HG02938 (cell line): ENCODE data around the gene MANBA.
A peak's percentile ranks its signal among the peaks of the same experiment; 100 is the strongest.
"Not testable (repeated sequence)": the region's sequence is repeated elsewhere in the genome, so short reads cannot be mapped to it uniquely, and the experiment has no call there.

ENCODE experiments used
- ATAC-seq: cut with Tn5 transposase; IDR thresholded peaks from one replicate; pipeline ENCODE4 v1.9.1; 2021; ENCODE audit warnings: mild to moderate bottlenecking, moderate library complexity; ENCODE audit not compliant: unreplicated experiment

Gene MANBA

DNA sequence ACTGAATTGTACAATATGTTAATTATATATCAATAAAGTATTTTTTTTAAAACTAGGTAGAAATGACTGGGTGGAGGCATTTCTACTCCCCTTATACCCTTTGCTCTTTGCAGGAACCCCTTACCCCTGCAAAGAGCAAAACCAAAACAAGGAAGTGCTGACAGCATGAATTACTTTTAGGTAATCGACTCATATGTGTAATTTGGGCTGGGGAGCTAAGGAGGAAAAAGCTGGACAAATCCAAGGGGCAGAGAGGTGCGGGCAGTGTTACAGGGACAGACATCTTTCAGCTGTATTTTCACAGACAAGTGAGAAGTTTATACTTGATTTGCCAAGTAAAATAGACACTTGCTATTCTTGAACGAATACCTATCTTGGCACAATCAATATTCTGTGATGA is 35.5 kb downstream of the MANBA start:
- no peak for ATAC-seq

DNA sequence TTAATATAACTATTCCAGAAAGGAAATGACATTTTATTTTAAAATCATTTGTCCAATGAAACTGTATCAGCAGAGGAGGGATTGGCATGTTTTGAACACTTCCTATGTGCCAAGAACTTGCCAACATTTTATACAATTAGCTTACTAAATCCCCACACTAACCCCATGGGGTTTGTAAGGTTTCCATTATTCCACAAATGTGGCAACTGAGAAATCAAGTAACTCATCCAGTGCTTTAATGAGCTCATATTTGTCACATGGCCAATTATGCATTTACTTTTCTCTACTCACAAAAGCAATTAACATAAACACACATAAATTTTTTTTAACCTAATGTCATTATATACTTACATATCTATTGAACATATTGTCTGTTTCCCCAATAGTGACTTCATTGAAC is 37.3 kb downstream of the MANBA start:
- no peak for ATAC-seq

DNA sequence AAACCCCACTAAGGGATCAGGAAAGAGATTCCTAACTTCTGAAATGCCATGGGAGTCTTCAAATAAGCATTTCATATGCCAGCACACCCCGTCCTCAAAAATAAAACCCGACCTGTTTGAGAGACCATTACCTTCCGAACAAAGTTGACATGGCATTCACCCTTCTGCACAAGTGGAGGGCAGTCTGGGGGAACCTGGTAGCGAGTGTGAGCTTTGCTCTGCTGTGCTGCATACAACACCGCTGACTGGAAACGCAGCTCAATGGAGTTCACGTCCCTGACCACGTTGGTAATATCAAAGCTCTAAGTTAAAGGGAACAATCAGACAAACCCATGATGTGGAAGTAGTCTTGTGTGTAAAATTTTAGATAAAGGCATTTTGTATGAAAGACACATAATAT is 38.0 kb downstream of the MANBA start:
- no peak for ATAC-seq

DNA sequence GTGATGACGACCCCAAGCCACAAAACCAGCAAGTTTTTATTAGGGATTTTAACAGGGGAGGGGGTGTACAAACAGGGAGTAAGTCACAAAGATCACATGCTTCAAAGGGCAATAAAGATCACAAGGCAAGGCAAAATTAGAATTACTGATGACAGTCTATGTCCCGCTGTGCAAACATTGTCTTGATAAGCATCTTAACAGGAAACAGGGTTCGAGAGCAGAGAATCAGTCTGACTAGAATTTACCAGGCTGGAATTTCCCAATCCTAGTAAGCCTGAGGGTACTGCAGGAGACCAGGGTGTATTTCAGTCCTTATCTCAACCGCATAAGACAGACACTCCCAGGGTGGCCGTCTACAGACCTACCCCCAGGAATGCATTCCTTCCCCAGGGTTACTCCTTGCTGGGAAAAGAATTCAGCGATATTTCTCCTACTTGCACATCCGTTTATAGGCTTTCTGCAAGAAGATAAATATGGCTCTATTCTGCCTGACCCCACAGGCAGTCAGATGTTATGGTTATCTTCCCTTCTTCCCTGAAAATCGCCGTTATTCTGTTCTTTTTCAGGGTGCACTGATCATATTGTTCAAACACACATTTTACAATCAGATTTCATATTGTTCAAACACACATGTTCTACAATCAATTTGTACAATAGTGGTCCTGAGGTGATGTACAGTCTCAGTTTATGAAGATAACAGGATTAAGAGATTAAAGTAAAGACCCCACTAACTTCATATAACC is 41.8 kb downstream of the MANBA start:
- ATAC-seq: not testable (repeated sequence)

DNA sequence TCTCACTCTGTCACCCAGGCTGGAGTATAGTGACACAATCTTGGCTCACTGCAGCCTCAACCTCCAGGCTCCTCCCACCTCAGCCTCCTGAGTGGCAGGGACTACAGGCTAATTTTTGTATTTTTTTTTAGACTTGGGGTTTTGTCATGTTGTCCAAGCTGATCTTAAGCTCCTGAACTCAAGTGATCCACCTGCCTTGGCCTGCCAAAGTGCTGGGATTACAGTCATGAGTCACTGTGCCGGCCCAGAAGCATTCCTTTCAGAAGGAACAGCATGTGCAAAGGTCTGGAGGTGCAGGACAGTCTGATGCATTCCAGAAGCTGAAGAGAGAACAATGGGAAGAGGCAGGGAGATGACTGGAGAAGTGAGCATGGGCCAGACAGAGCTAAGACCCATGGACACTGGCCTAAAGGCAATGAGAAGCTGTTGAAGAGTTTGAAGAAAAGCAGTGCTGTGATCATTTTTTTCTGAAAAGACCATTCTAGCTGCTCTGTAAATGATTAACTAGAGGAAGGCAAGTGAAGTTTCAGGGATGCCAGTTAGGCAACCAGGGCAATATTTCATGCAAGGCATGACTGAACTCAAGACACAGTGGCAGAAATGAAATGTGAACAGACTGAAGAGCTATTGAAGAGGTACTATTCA is 43.2 kb downstream of the MANBA start:
- ATAC-seq: no peak

DNA sequence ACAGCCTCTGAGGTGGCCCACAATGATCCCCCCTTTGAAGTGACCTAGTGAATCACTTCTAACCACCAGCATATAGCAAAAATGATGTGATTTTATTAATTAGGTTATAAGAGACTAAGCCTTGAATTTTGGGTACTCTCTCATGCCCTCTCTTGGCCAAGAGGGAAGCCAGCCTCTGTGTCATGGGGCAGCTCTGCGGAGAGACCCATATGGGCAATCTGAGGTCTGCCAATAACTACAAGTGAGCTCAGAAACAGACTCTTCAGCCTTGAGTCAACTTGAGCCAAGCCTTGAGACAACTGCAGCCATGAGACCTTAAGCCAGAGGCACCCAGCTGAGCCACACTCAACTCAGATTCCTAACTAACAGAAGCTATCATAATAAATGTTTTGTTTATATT is 45.7 kb downstream of the MANBA start:
- no peak for ATAC-seq

DNA sequence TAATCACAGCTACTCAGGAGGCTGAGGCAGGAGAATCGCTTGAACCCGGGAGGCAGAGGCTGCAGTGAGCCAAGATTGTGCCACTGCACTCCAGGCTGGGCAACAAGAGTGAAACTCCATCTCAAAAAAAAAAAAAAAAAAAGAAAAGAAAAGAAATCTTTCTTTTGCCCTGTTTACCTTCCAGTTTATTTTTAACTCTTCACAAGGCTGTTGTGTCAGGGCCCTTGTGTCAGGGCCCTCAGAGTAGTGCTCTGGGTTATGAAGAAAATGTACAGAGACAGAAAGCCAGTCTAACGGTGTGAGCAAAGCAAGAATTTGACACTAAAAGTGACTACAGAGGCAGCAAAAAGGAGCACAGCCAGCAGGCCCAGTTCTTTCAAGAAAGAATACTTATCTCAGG is 47.0 kb downstream of the MANBA start:
- not testable (repeated sequence) for ATAC-seq

DNA sequence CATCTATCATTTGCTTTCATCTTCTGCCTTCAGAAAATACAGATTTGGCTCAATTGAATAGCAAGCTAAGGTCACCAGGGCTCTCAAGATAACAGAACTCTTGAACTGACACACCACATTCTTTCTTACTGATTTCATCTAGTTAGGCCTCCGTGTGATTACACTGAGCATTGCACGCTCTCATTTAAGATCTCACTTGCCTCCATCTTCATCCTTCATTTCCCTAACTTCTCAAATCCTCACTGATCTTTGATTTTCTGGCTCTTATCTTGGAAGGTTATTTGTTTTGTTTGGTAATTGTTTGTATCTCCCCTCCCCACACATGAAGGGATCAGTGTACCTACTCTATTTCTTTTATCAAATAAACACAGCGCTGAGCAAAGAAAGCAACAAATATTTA is 47.7 kb downstream of the MANBA start:
- no peak for ATAC-seq

DNA sequence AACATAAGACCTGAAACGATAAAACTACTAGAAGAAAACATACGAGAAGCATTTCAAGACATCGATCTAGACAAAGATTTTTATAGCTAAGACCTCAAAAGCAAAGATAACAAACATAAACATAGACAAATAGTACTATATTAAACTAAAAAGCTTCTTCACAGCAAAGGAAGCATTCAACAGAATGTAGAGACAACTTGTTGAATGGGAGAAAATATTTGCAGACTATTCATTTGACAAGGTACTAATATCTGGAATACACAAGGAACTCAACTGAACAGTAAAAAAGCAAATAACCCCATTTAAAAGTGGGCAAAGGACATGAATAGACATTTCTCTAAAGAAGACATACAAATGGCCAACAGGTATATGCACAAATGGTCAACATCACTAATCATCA is 49.8 kb downstream of the MANBA start:
- no peak for ATAC-seq

DNA sequence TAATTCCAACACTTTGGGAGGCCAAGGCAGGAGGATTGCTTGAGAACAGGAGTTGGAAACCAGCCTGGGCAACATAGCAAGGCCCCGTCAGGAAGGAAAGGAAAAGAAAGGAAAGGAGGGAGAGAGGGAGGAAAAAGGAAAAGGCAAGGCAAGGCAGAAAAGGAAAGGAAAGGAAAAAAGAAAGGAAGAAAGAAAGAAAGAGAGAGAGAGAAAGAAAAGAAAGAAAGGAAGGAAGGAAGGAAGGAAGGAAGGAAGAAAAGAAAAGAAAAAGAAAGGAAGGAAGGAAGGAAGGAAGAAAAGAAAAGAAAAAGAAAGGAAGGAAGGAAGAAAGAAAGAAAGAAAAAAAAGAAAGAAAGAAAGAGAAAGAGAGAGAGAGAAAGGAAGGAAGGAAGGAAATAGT is 51.7 kb downstream of the MANBA start:
- not testable (repeated sequence) for ATAC-seq

DNA sequence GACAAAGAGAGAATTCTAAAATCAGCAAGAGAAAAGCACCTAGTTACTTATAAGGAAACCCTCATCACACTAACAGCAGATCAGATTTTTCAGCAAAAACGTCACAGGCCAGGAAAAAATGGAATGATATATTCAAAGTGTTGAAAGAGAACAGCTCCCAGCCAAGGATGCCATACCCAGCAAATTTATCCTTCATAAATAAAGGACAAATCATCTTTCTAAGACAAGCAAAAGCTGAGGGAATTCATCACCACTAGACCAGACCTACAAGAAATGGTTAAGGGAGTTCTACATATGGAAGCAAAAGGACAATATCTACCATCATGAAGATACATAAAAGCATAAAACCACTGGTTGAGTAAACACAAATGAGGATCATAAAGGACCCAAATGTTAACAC is 53.6 kb downstream of the MANBA start:
- no peak for ATAC-seq

DNA sequence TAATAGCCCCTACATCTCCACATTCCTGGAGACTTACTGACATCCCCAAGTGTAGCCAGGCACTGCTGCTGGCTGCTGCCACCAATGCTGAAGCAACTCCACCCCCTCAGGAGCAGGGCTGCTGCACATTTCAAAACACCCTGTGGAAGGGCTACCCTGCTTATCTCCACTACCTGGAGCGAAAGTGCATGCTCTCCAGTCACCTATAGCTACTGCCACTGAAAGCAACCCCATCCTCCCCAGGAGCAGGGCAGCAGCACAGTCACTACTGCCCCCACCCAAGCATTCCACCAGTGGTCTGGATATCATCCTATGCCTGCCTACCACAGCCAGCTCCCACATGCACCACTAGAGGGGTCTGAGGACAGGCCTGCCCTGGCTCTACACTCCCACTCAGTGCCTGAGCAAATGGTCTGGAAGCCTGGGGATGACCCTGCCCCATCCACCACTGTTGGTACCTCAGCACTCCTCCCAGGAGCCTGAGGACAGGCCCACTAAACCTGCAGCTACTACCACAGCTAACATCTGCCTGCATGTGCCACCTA is 55.3 kb downstream of the MANBA start:
- ATAC-seq: no peak

DNA sequence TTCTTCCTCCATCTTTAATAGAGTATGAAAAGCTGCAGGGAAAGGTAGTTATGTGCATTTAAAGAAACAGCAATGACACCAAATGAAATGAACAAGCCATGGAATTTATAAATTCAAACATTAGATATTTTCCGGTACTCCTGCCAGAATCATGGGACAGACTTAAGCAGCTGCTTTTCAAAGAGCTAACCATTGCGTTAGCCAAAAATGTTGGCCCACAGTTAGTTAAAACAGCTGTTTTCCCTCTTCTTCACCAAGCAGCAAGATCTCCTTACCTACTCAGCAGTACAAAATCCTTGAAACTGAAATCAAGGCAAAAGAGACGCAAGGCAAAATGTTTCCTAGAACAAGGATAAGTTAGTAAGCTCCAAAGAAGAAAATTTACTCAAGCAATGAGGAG is 64.0 kb downstream of the MANBA start:
- no peak for ATAC-seq

DNA sequence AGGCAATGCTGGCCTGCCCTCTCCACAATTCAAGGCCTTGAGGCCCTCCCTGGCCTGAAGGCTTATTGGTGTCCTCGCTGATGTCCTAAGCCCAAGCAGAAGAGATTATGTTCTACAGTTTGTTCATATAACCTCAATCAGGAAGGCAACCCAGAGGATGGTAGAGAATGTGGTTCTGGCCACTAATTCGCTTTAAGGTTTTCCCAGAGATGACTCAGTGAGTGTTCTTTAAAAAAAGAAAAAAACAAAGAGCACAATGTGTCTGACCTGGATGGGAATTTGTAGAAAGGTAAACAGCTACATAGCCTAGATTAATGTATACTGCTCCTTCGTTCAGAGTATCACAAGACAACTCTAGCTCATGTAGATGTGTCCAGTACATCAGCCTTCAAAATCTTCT is 66.0 kb downstream of the MANBA start:
- ATAC-seq: no peak

DNA sequence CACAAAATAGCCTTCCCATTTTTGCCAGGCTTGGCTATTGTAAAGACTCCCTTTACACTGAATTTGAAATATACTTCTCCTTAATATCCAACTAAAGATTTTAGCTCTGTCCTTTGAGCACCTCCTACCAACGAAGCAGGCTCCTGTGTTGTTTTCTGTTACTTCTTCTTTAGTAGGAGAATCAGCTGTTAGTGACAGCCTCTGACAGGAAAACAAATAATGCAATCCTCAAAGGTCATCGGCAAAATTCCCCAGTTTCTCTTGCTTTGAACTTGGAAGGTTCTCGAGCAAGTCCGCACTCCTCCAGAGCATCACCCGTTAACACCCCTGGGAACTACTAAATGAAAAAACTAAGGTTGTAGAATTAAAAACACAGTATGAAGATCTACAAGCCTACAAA is 66.9 kb downstream of the MANBA start:
- no peak for ATAC-seq

DNA sequence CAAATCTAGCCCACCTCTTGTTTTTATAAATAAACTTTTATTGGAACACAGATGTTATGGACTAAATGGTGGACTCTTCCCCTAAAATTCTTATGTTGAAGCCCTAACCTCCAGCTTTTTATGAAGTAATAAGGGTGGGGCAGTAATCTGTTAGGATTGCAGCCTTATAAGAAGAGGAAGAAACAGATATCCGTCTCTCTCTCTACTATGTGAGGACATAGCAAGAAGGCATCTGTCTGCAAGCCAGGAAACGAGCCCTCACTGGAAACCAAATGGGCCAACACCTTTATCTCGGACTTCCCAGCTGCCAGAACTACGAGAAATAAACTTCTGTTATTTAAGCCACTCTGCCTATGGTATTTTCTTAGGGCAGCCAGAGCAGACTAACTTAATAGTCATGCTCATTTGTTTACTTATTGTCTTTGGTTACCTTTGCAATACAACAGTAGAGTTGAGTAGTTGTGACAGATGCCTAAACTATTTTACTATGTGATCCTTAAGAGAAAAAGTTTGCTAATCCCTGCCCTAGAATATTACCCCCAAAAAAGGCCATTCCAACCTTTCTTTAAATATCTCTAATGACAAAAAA is 67.4 kb downstream of the MANBA start:
- ATAC-seq: no peak

DNA sequence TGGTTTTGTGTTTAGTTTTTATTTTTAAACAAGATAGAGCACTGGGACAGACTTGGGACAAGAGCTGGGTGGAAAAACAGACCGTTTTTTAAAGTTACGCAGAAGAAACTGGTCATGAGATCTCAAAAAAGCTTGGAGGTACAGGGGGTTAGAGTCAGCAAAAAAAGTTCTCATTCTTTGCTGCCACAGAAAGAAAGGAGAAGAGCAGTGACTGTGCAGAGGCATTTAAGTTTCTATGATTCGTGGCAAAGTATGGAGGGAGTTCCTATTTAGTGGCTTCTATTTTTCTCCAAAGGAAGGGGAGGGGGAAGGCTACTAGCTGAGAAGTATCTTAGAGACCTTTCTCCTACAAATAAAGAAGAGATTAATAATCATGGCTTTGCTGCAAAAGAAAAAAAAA is 68.3 kb downstream of the MANBA start:
- no peak for ATAC-seq

DNA sequence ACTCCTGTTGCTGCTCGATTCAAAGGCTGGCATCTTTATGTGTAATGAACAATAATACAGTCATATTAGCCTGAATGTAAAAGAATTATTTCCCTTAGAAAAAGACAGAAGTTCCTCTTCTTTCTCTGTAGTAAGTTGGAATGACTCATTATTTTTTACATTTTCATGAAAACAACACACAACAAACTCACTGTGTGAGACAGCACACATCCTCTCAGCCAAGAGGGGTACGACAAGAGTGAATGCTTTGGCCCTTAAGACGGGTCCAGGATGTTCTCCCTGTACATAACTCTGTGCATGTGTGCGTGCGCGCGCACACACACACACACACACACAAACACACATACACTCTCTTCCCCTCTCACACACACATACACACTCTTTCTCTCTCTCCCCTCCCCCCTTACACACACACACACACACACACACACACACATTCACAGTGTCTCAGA is 72.8 kb downstream of the MANBA start:
- peak; percentile 32 for ATAC-seq

DNA sequence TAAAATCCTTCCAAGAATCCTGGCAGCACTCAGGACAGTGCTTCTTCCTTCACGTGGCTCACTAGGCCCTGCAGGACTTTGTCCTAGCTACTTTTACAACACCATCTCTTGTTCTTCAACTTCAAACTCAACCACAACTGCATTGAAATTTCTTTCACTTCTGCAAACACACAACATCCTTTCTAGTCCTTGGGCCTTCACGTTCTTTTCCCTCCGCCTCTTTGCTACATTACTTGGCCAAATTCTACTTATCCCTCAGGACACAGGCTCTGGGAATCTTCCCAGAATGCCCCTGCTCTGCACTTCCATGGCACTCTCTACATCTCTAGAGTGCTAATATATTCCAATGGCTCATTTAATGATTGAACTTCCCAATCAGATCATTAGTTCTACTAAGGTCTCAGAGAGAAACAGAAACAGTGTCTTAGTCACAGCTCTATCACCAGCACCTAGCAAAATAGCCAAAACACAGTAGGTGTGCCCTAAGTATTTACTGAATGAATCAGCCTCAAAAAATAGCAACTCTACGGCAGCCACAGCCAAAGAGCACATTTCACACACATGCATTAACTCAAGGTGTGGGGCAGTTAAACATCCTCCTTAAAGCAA is 73.3 kb downstream of the MANBA start:
- peak; percentile 95 for ATAC-seq

DNA sequence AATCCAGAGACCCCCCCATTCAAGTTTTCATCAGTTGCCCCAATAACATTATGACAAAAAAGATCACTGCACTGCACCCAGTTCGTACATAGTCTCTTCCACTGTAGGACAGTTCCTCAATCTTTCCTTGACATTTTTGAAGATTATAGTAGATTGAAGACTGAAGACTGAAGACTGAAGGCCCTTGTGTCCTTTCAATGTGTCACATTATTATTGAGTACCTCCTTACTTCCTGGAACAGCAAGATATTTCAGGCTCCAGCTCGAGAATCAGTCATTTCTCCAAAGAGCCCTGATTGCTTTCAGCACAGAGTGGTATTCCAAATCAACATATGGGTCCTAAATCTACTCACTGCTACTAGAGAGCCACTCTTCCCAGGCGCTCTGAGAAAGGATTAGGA is 75.0 kb downstream of the MANBA start:
- ATAC-seq: no peak

DNA sequence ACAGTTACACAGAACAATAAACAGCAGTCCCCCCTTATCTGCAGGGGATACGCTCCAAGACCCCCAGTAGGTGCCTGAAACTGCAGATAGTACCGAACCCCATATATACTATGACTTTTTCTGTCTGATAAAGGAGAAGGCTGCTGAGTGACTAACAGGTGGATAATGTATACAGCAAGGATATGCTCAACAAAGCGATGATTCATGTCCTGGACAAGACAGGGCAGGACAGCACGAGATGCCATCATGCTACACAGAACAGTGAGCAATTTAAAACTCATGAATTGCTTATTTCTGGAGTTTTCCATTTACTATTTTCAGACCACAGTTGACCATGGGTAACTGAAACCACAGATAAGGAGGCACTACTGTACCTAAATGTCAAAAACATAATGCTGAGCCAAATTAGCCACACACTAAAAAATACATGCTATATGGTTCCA is 76.1 kb downstream of the MANBA start:
- no peak for ATAC-seq
